Stomach (tissue), 4 donors: ENCODE data around the gene FIP1L1.

Source experiments
- CTCF ChIP-seq, 7 experiments: fragments of 450-650 bp in 4 of 7; fragments of 200-600 bp in 3 of 7; sonication (generic) in 3 of 7; IDR thresholded peaks; one replicate each; pipeline ENCODE4 v1.5.1; 2016 to 2019; ENCODE audit warnings: antibody characterized with exemption in 7 of 7, control low read depth in 2 of 7, mild to moderate bottlenecking in 1 of 7
- POLR2A ChIP-seq, 4 donors: fragments of 450-650 bp; IDR thresholded peaks; one replicate each; pipeline ENCODE4 v1.6.1; 2016; ENCODE audit warnings: antibody characterized with exemption in 4 of 4, control low read depth in 2 of 4, mild to moderate bottlenecking in 1 of 4, moderate library complexity in 1 of 4
- POLR2AphosphoS5 ChIP-seq, 3 donors: sonication (generic); formaldehyde crosslinking; IDR thresholded peaks; one replicate each; pipeline ENCODE4 v1.6.1; 2016; ENCODE audit warnings: antibody characterized with exemption in 3 of 3

- TF ChIP-seq CTCF (IDR thresholded peaks at IDR 0.05) (no peak), POLR2AphosphoS5 (IDR thresholded peaks at IDR 0.05) (no peak), POLR2A (IDR thresholded peaks at IDR 0.05) (no peak)
Measured at GRCh38 chr4:53365121-53365485, 12.3 kb upstream of the FIP1L1 start.
